ELF-1 (cell line): ENCODE data around the gene RCAN2.

Experiments
- DNase-seq: peaks from one replicate; pipeline ENCODE4 v3.0.0-alpha.2; 2016; ENCODE audit warnings: low read depth, low spot score

The RCAN2 gene

GRCh38 chr6:46254946-46255345, 236.3 kb downstream of the RCAN2 start:
- no peak for DNase-seq

- DNase-seq = no peak
Measured at GRCh38 chr6:46254331-46254730, 236.9 kb downstream of the RCAN2 start.

- DNase-seq = no peak
Measured at GRCh38 chr6:46251583-46252339, 239.5 kb downstream of the RCAN2 start.

GRCh38 chr6:46248143-46248542, 243.1 kb downstream of the RCAN2 start:
- no peak for DNase-seq

GRCh38 chr6:46246727-46247126, 244.5 kb downstream of the RCAN2 start:
- DNase-seq = no peak

GRCh38 chr6:46246081-46246480, 245.2 kb downstream of the RCAN2 start:
- no peak for DNase-seq

GRCh38 chr6:46244670-46245069, 246.6 kb downstream of the RCAN2 start:
- no peak for DNase-seq

GRCh38 chr6:46243754-46244153, 247.5 kb downstream of the RCAN2 start:
- no peak for DNase-seq

- no peak for DNase-seq
Measured at GRCh38 chr6:46242921-46243320, 248.3 kb downstream of the RCAN2 start.

- DNase-seq = no peak
Measured at GRCh38 chr6:46240866-46241565, 250.2 kb downstream of the RCAN2 start.

- no peak for DNase-seq
Measured at GRCh38 chr6:46236752-46237151, 254.5 kb downstream of the RCAN2 start.

GRCh38 chr6:46235242-46235641, 256.0 kb downstream of the RCAN2 start:
- DNase-seq = no peak

GRCh38 chr6:46234700-46235099, 256.5 kb downstream of the RCAN2 start:
- no peak for DNase-seq

GRCh38 chr6:46234156-46234556, 257.1 kb downstream of the RCAN2 start:
- DNase-seq = no peak

GRCh38 chr6:46233129-46233528, 258.1 kb downstream of the RCAN2 start:
- DNase-seq = no peak

- no peak for DNase-seq
Measured at GRCh38 chr6:46222286-46222685, 269.0 kb downstream of the RCAN2 start.

GRCh38 chr6:46221222-46221793, 269.9 kb downstream of the RCAN2 start:
- DNase-seq = peak; percentile 5

- no peak for DNase-seq
Measured at GRCh38 chr6:46220352-46221221, 270.7 kb downstream of the RCAN2 start.

GRCh38 chr6:46219661-46220060, 271.6 kb downstream of the RCAN2 start:
- DNase-seq = no peak

GRCh38 chr6:46218457-46218856, 272.8 kb downstream of the RCAN2 start:
- DNase-seq = no peak

GRCh38 chr6:46217671-46218131, 273.5 kb downstream of the RCAN2 start:
- no peak for DNase-seq

- no peak for DNase-seq
Measured at GRCh38 chr6:46216879-46217278, 274.4 kb downstream of the RCAN2 start.
